Natural killer cell (primary cell): ENCODE measurements around the gene ENTPD5. TPM values are rescaled to one million over a fixed set of nuclear protein-coding genes. Genes with fewer than 3 reads are reported as not detected.
"Not testable (repeated sequence)": the region's sequence is repeated elsewhere in the genome, so short reads cannot be mapped to it uniquely, and the experiment has no call there.

Source experiments
- ATAC-seq, 3 donors: fragments of 150-1000 bp in 2 of 3; fragments of 200-7000 bp in 1 of 3; cut with Tn5 transposase; 1 replicate in 1 of 3; 2 replicates in 2 of 3; pipeline ENCODE4 v1.10.0; 2021; ENCODE audit warnings: mild to moderate bottlenecking in 2 of 3, moderate library complexity in 2 of 3
- DNase-seq, 2 donors: peaks; one replicate each; pipeline versions ENCODE4 v3.0.0 to v3.0.0-alpha.2; 2013 to 2021; ENCODE audit warnings: mixed read lengths in 1 of 2
- H3K27ac ChIP-seq: one replicate; pipeline ENCODE4 v1.5.1; 2013; ENCODE audit warnings: mild to moderate bottlenecking, low read length
- H3K27me3 ChIP-seq: one replicate; pipeline ENCODE4 v1.6.1; 2013; ENCODE audit warnings: low read length; ENCODE audit not compliant: control insufficient read depth, insufficient read depth
- H3K36me3 ChIP-seq: one replicate; pipeline ENCODE4 v1.6.1; 2013; ENCODE audit warnings: low read length; ENCODE audit not compliant: control insufficient read depth, insufficient read depth
- H3K4me1 ChIP-seq: one replicate; pipeline ENCODE4 v1.6.1; 2013; ENCODE audit warnings: low read length; ENCODE audit not compliant: control insufficient read depth, insufficient read depth
- H3K4me3 ChIP-seq: one replicate; pipeline ENCODE4 v1.5.1; 2013; ENCODE audit warnings: low read length
- H3K9me3 ChIP-seq: one replicate; pipeline ENCODE4 v1.6.1; 2013; ENCODE audit warnings: low read length; ENCODE audit not compliant: control insufficient read depth, insufficient read depth
- H3K27ac Mint-ChIP-seq, 2 donors: one replicate each; pipeline ENCODE4 v1.8.0; 2022; ENCODE audit warnings: mild to moderate bottlenecking in 2 of 2, mixed read lengths in 2 of 2, moderate library complexity in 1 of 2
- H3K27me3 Mint-ChIP-seq, 2 donors: one replicate each; pipeline ENCODE4 v1.8.0; 2022; ENCODE audit warnings: low read depth in 2 of 2, mixed read lengths in 2 of 2
- H3K36me3 Mint-ChIP-seq: one replicate; pipeline ENCODE4 v1.8.0; 2022; ENCODE audit warnings: mixed read lengths
- H3K4me1 Mint-ChIP-seq, 2 donors: one replicate each; pipeline ENCODE4 v1.8.0; 2022; ENCODE audit warnings: mixed read lengths in 2 of 2
- H3K4me3 Mint-ChIP-seq: one replicate; pipeline ENCODE4 v1.8.0; 2022; ENCODE audit warnings: mild to moderate bottlenecking, moderate library complexity, mixed read lengths
- H3K9me3 Mint-ChIP-seq, 2 donors: one replicate each; pipeline ENCODE4 v1.8.0; 2022; ENCODE audit warnings: mixed read lengths in 2 of 2
- WGBS: methylation state at CpG from one replicate; pipeline ENCODE4 v1.1.7; 2013; ENCODE audit warnings: missing lambda C conversion rate; ENCODE audit not compliant: insufficient coverage; 5-methylcytosine and 5-hydroxymethylcytosine counted together
- intact Hi-C: fragments of 100-400 bp; cut with micrococcal nuclease; formaldehyde crosslinking; loops from one replicate; pipeline ENCODE4 v1.14.2; 2022
- total RNA-seq, 4 donors: library from RNA; stranded (reverse); fragments of 120-200 nt in 1 of 4; gene quantifications; one replicate each; pipeline versions ENCODE4 v1.2.3 to v1.2.4, GENCODE V29; 2013 to 2022
- TF ChIP-seq, protein P1 (sequence below): fragments of 200-600 bp; IDR thresholded peaks from one replicate; pipeline ENCODE4 v1.8.0; 2022; ENCODE audit warnings: antibody characterized with exemption

The ENTPD5 gene
- total RNA-seq, 3 donors from 2014 or later (not counting 1 experiment from before 2014, with no cell fraction given): 8.6 to 15.7 (median 13.0) TPM

DNA sequence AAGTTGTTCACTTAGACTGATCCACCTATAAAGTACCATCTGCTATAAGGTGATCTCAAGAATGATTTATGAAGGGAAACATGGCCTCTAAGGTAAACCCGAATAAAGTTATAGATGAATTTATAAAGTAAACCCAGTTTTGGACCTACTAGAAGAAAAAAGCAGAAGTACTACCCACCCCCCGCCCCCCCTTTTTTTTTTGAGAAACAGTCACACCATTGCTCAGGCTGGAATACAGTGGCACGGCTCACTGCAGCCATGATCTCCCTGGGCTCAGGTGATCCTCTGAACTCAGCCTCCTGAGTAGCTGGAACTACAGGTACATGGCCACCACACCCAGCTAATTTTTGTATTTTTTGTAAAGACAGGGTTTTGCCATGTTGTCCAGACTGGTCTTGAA, 3.9 kb downstream of the ENTPD5 start:
- DNase-seq (no peak), ATAC-seq (no peak)
- no peaks in the 10 kb centered on the region for H3K36me3 ChIP-seq
- Mint-ChIP-seq H3K4me3 (no peak overlapping the region), H3K27me3 (no peaks in the 10 kb centered on the region), H3K9me3 (no peaks in the 10 kb centered on the region), H3K27ac (no peak overlapping the region), H3K36me3 (no peaks in the 10 kb centered on the region), H3K4me1 (peaks cover 18 to 20% of the 10 kb centered on the region in 2 donors)
- peaks cover 14% of the 10 kb centered on the region for H3K4me1 ChIP-seq
- no peaks in the 10 kb centered on the region for H3K9me3 ChIP-seq
- H3K4me3 ChIP-seq: no peak overlapping the region
- no peaks in the 10 kb centered on the region for H3K27me3 ChIP-seq
- intact Hi-C loops: loop anchor here (5.0 to 10.0 kb wide), 2 partner anchors 63 to 130 kb away; partner anchors contain the start of genes COQ6, FAM161B and ZNF410
- 91% methylated on average over 1 of the region's 3 CpGs for WGBS
- no peak overlapping the region for H3K27ac ChIP-seq
- TF ChIP-seq, protein P1, sequence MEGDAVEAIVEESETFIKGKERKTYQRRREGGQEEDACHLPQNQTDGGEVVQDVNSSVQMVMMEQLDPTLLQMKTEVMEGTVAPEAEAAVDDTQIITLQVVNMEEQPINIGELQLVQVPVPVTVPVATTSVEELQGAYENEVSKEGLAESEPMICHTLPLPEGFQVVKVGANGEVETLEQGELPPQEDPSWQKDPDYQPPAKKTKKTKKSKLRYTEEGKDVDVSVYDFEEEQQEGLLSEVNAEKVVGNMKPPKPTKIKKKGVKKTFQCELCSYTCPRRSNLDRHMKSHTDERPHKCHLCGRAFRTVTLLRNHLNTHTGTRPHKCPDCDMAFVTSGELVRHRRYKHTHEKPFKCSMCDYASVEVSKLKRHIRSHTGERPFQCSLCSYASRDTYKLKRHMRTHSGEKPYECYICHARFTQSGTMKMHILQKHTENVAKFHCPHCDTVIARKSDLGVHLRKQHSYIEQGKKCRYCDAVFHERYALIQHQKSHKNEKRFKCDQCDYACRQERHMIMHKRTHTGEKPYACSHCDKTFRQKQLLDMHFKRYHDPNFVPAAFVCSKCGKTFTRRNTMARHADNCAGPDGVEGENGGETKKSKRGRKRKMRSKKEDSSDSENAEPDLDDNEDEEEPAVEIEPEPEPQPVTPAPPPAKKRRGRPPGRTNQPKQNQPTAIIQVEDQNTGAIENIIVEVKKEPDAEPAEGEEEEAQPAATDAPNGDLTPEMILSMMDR: no peak

DNA sequence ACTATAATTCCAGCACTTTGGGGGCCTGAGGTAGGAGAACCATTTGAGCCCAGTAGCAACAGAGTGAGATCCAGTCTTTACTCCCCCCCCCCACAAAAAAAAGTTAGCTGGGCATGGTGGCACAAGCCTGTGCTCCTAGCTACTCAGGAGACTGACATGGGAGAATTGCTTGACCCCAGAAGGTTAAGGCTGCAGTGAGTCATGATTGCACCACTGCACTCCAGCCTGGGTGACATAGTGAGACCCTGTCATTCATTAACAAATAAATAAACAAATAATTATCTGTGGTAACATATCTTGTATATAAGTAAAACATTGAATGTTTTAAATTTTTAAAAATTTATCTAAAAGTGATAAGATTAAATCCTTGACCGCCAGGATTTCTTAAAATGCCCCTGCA, 4.8 kb downstream of the ENTPD5 start:
- Histone ChIP-seq H3K4me3 (no peak overlapping the region), H3K27me3 (no peaks in the 10 kb centered on the region), H3K36me3 (peaks cover 2% of the 10 kb centered on the region), H3K9me3 (no peaks in the 10 kb centered on the region), H3K4me1 (peaks cover 8% of the 10 kb centered on the region), H3K27ac (no peak overlapping the region)
- ATAC-seq: no peak
- WGBS: 93% methylated on average over 1 of the region's 1 CpG
- peaks cover 13% of the 10 kb centered on the region in 2 donors for H3K4me1 Mint-ChIP-seq
- H3K9me3 Mint-ChIP-seq: no peaks in the 10 kb centered on the region
- no peaks in the 10 kb centered on the region for H3K36me3 Mint-ChIP-seq
- no peaks in the 10 kb centered on the region for H3K27me3 Mint-ChIP-seq
- no peak overlapping the region for H3K4me3 Mint-ChIP-seq
- DNase-seq: no peak
- TF ChIP-seq, protein P1: no peak
- intact Hi-C loops: loop anchor here (10.0 kb wide), 1 partner anchor 129 kb away; the partner anchor contains the start of gene ZNF410
- no peak overlapping the region for H3K27ac Mint-ChIP-seq

DNA sequence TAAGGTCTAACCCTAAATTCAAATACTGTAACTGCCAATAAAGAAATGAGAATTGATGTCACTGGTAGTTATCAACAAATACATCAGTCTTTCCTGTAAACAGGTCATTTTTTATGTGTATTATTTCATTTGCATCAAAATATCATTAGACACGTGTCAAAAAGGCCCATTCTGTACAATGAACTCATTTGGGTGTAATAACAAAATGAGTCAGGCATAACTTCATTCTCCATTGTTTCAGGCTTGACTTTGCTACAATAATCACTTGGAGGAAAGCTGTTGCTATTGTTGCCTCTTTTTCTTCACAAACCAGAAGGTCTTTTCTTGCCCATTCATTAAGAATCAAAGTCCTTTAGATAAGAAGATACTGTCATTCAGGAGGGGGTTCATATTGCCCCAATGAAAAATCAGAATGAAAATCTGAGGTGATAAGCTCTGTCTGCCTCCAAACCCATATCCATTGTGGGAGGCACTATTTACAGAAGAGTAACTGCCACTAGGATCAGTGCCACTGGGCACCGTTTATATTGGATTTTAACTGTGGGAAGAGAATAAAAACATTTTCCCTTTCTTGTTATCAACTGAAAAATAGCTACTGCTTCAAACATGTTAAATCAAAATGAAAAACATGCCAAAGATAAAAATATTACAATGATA, 10.1 kb downstream of the ENTPD5 start:
- intact Hi-C loops: no loop called here
- no peaks in the 10 kb centered on the region for H3K27me3 ChIP-seq
- no peaks in the 10 kb centered on the region for H3K9me3 Mint-ChIP-seq

DNA sequence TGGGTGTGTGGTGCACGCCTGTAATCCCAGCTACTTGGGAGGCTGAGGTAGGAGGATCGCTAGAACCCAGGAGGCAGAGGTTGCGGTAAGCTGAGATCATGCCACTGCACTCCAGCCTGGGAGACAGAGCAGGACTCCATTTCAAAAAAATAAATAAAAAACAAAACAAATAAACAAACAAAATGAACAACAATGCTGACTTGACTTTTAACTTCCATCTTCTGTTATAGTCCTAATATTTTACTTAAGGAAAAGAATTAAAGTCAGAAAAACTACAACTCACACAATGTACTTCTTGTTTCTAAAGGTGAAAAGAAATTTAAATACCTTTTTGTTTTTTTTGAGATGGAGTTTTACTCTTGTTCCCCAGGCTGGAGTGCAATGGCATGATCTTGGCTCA, 13.4 kb downstream of the ENTPD5 start:
- H3K27me3 Mint-ChIP-seq, H3K4me1 ChIP-seq, H3K27me3 ChIP-seq, DNase-seq, H3K9me3 ChIP-seq, H3K36me3 Mint-ChIP-seq, H3K4me1 Mint-ChIP-seq, intact Hi-C loops, H3K4me3 Mint-ChIP-seq, ATAC-seq, H3K27ac ChIP-seq, H3K27ac Mint-ChIP-seq, H3K9me3 Mint-ChIP-seq, H3K4me3 ChIP-seq: not testable (repeated sequence)
- 91% methylated on average over 3 of the region's 3 CpGs for WGBS
- peaks cover 15% of the 10 kb centered on the region for H3K36me3 ChIP-seq

More for the DNA sequence above, 10.1 kb downstream of the ENTPD5 start:
- no peaks in the 10 kb centered on the region for H3K4me1 ChIP-seq
- H3K36me3 ChIP-seq: peaks cover 12% of the 10 kb centered on the region
- H3K4me3 ChIP-seq: no peak overlapping the region
- Mint-ChIP-seq H3K36me3 (no peaks in the 10 kb centered on the region), H3K4me3 (no peak overlapping the region), H3K27me3 (no peaks in the 10 kb centered on the region), H3K4me1 (no peaks in the 10 kb centered on the region), H3K27ac (no peak overlapping the region)
- no peak for ATAC-seq
- DNase-seq: no peak
- 100% methylated on average over 1 of the region's 2 CpGs for WGBS
- TF ChIP-seq, protein P1: no peak
- no peaks in the 10 kb centered on the region for H3K9me3 ChIP-seq
- no peak overlapping the region for H3K27ac ChIP-seq
